Left lobe of liver (tissue), 2 donors: ENCODE data around the gene CECR2. TPM values are rescaled to one million over a fixed set of nuclear protein-coding genes. Genes with fewer than 3 reads are reported as not detected.
"Not testable (repeated sequence)": the region's sequence is repeated elsewhere in the genome, so short reads cannot be mapped to it uniquely, and the experiment has no call there.

Experiments used
- ATAC-seq: fragments of 200-7000 bp; cut with Tn5 transposase; one replicate; pipeline ENCODE4 v1.9.1; 2020; ENCODE audit warnings: mild to moderate bottlenecking, moderate library complexity
- DNase-seq: peaks from one replicate; pipeline ENCODE4 v3.0.0-alpha.2; 2020; ENCODE audit warnings: low spot score
- total RNA-seq: library from RNA; stranded (reverse); gene quantifications from one replicate; pipeline ENCODE4 v1.2.1, GENCODE V29; 2021
- donor health status: DM: no; HTN: no; CAD: no; lungs with moderate emphysema.
- donor health status: DM: no; HTN: yes; CAD: no.

CECR2 gene
- total RNA-seq, 1 donor from 2014 or later = 12.0 TPM

DNA sequence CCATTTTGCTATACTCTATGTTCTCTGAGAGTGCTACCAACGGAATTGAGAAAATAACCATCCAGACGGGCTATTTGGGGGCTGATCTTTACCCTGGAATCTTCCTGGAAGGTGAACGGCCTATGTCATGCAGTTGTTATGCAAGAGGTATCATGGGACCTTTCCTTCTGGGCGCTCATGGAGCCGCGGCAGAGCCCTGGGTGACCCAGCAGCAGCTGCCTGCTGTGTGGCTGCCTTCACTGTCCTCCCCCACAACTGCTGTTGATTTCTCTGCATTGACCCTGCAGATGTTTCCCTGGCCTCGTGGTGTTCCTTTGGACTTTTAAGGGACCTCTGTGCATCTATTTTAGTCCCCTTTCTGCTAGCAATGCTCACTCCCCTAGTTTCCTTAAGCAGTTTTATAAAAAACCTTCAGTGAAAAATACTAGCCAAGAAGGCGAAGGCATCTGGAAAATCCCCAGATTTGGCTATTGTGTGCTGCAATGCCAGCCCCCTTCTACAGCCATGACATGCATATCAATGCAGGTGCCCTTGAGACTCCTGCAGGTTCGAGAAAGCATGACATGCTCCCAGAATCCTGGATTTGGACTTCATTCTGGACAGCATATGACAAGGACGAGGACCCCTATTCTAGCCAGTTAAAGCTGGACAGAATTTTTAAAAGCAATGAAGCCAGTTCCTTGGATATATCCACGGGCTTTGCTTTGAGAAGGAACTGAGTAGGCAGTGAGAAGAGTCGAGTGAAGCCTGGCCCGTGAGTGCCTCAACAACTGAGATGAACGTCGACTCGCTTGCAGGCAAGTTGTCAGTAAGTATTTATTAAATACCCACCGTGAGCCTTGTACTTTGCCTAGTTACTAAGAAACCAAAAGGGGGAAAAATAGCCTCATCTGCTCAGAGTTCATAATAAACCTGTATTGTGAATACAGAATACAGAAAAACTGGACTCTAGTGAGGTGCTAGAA is 193.9 kb downstream of the CECR2 start, which contains the start of gene SLC25A18:
TSS of gene SLC25A18 (plus strand) at position 593 of the 965 bp plus-strand sequence. CDS start 16,447 bp downstream, outside the sequence.
- ATAC-seq = peak; percentile 82

DNA sequence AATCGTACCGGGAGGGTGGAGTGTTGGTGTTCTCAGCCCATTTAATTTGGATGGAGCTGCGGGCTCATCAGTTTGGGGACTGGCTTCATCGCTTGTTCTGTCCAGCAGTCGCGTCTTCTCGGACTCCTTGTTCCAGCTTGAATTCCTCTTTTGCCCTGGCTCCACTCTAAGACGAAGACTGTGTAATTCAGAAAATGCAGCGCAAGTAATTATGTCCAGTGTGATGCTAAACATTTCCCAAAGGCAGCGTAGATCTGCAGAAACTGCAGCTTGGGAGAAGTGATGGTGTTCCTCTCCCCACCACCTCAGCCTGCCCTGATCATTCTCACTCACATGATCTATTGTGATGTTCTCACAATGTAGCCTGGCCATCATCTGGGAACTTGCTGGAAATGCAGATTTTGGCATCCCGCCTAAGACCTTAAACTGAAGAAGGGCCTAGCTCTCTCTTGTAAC is 194.7 kb downstream of the CECR2 start:
- ATAC-seq (no peak), DNase-seq (no peak)

More for the DNA sequence above, 193.9 kb downstream of the CECR2 start, which contains the start of gene SLC25A18:
- DNase-seq = peak; percentile 88

DNA sequence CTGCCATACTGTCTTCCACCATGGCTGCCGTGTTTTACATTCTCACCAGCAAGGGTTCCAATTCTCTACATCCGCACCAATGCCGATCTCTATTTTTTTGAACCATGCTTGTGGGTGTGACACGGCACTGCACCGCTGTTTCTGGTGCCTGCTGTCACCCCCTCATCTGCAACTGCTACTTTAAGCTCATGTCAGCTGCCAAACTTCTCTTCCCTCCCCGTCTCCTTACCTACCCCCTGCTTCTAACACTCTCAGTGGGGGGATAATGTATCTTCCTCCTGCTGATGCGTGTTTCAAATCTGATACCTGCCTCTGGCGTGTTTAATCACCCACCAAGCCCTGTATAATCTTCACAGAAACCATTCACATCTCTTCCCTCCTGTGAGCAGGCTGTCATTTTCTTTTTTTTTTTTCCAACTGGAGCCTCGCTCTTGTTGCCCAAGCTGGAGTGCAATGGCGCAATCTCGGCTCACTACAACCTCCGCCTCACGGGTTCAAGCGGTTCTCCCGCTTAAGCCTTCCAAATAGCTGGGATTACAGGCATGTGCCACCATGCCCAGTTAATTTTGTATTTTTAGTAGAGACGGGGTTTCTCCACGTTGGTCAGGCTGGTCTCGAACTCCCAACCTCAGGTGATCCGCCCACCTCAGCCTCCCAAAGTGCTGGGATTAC is 196.9 kb downstream of the CECR2 start:
- peak; percentile 65 for DNase-seq
- not testable (repeated sequence) for ATAC-seq

DNA sequence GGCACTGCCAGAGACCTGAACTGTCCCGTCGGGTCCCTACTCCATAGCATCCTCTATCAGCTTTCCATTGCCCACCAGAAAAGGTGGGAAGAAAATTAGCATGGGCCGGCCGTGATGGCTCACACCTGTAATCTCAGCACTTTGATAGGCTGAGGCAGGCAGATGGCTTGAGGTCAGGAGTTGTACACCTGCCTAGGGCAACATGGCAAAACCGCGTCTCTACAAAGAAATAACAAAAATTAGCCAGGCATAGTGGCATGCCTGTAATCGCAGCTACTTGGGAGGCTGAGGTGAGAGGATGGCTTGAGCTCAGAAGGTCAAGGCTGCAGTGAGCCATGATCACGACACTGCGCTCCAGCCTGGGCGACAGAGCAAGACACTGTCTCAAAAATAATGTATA is 197.5 kb downstream of the CECR2 start:
- no peak for ATAC-seq
- no peak for DNase-seq

DNA sequence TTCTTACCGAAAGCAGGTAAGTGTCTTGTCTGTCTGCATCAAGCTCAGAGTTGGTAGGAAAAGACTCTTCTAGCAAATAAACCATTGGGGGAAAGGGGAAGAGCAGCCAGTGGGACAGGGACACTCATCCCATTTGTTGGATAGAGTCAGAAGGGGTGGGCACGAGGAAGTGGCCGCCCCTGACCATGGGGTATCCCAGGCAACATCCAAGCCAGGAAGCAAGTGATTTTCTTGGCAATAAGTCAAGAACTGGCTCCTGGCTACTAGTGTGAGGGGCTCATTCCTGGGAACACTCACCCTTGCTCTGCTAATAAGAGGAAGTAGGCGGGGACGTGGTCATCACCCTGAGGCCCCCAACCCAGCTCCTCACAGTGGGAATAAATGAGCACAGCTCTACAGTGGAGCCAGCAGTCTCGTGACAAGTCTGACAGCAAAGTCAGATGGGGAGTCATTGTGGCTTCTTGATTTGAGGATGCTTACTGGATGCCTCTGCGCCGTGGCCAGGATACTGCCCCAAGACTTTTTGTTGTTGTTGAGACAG is 200.8 kb downstream of the CECR2 start:
- DNase-seq (peak; percentile 67), ATAC-seq (peak; percentile 43)

DNA sequence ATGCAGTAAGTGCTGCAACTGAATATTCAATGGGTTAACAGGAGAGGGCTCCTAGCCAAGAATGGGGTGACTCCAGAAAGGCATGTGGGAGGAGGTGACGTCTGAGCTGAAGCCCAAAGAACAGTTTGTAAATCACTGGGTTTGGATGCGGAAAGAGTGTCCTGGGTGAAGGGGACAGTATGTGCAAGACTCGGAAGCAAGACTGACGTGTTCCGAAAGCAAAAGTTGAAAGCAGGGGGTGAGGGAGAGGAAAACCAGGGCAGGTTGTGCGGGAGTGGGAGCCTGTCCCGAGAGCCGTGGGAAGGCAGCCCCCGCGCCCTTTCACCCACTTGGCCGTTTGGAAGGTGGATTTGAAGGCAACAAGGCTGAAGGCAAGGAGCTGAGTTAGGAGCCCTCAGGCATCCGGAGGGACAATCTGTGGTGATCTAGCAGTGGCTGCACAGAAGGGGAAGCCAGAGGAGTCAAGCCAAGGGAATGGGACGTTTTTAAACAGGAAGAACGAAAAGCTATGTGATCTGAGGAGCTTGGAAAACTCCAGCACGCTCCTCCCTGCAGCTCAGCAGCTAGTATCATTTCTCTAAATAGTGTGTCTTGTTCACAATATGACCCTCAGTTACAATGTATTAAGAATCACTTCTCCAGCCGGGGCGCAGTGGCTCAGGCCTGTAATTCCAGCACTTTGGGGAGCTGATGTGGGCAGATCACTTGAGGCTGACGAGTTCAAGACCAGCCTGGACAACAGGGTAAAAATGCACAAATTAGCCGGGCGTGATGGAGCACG is 201.8 kb downstream of the CECR2 start:
- peak; percentile 65 for ATAC-seq
- DNase-seq = peak; percentile 87

DNA sequence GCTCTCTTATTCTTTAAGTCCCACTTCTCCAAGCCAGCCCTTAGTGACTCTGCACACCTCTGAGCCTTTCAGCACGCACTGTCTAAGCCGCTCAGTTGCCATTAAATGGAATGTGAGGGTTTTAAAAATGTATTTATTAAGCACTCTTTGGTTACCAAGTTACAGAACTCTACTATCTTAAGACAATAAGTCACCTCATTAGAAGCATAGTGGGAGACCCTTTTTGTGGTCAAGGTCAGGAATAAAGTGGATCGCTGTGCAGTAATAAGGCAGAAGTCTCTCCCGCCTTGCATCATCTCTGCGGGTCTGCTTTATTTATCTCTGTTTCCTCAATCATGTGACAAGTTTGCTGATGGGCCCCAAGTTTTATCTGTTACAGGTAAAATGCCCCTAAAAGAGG is 205.9 kb downstream of the CECR2 start:
- no peak for ATAC-seq

DNA sequence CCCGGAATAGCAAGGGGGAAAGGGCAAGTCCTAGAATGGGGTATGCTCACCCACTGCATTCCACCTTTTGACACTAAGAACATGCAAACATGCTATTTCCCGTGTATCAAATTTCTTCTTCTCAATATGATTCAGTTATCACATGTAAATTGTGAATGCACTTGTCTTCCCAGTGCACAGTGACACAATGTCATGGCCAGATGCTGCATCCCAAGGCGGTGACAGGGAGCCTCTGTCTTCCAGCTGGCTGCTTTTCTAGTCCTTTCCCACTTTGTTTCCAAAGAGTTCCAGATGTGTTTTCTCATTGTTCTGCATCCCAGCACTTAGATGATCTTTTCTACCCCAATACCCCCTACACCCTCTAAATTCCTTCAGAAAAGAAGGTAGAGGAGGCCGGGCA is 206.4 kb downstream of the CECR2 start:
- DNase-seq (no peak), ATAC-seq (no peak)

More for the DNA sequence above, 205.9 kb downstream of the CECR2 start:
- no peak for DNase-seq

DNA sequence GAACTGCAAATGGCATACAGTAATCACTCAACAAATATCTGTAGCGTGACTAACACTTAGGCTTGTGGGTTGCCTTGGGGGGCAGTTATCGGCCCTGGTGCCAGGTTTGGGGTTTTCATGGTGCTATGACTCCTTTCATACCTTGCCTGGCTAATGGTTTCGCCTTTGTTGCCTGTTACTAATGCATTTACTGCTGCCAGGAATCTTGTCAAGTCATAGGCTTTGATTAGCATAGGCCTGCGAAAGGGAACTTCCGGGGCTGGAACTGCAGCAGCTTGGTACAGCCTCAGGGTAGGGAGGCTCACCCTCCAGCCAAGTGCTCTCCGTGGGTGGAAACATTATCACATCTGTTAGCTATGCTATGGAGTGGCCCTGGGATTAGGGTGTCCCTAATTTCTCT is 207.2 kb downstream of the CECR2 start:
- DNase-seq = no peak
- ATAC-seq = no peak

DNA sequence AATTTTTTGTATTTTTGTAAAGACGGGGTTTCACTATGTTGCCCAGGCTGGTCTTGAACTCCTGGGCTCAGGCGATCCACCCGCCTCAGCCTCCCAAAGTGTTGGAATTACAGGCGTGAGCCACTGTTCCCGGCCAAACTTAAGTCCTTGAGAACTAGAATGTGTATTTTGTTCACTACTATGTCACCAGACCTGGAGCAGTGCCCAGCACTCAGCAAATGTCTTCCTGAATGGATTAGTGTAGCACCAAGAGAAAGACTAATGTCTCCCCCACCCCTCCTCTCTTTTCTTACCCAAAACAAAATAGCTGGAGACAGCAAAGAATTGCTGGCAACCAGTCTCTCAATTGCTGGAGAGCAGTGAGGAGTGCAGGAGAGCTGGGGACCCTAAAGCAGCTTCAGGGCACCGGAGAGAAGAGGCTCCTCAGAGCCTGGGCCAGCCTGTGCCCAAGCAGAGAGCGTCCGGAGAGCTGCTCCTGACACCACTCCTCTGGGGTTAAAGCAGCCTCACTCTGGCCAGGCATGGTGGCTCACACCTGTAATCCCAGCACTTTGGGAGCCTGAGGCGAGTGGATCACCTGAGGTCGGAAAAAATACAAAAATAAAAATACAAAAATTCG is 209.0 kb downstream of the CECR2 start:
- peak; percentile 77 for DNase-seq
- peak; percentile 54 for ATAC-seq

DNA sequence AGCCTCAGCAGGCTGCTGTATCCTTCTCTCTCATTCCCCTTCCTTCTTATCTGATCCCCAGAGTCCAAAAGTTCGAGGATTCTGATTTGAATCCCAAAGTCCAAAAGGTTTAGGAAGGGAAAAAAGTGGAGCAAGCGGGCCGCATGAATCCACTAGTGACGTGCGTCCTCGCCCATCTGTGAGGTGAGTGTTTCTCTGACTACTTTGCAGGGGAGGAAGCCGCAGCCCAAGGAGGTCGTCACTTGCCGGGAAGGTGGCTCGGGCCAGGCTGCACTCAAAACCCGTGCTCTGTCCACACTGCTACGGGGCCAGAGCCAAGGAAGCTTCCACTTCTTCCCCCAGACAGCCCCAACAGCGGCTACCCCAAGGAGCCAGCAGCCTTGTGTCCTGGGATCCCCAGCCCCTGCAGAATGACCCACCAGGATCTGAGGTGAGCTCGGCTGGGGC is 210.3 kb downstream of the CECR2 start:
- DNase-seq (peak; percentile 64), ATAC-seq (peak; percentile 50)

DNA sequence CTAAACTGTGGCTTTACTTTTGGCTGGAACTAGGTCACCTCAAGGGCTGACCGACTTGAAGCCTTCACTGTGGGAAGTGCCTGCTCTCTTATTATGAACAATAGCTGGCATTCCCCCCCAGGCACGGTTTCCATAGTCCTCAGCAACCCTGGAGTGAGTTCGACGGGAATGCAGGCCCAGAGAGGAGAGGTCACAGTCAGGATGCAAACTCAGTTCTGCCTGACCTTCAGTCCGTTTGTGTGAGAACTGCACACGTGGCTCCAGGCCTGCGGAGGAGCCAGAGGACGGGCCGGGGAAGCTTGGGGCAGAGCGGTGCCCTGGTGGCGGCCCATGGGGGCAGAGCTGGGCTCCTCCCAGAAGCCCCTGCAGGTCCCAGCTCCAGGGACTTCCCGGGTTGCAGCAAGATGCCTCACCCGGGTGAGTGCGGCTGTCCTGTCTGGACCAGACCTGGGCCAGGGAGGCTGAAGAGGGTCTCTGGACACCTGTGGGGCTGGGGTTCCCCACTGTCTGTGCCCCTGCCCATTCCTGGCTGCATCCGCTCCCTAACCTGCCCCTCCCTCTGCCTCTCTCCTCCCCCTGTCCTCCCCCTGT is 211.3 kb downstream of the CECR2 start:
- DNase-seq = peak; percentile 73
- peak; percentile 80 for ATAC-seq

DNA sequence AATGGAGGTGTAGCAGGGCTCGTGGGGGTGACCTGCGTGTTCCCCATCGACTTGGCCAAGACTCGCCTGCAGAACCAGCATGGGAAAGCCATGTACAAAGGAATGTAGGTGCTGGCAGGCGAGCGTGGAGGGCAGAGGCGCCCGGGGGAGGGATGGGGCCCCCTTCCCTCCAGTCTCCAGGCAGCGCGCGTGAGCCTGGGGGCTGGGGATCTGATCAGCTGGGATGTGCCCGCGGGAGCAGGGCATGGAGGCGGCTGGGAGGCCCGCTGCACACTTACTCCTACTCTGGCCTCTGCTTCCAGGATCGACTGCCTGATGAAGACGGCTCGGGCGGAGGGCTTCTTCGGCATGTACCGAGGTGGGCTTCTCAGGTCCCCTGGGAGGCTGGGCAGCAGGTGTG is 211.8 kb downstream of the CECR2 start:
- DNase-seq (no peak), ATAC-seq (no peak)

DNA sequence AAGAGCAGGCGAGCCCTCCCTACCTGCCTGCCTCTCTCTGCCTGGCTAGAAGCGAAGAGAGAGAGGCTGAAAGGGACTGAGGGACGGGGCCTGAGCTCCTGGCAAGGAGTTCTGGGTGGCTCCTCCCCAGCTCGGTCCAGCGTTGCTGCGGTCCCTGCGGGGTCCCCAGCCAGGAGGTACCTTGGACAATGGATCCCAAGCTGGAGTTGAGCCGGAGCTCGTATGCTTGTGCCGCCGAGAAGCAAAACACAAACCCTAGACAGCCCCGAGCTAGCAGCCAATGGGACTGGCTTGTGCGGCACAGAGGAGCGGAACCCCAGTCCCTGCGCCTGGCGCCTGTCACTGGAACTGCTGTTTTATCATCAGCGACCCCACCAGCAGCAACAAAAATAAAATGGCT is 212.4 kb downstream of the CECR2 start:
- DNase-seq (no peak), ATAC-seq (no peak)

DNA sequence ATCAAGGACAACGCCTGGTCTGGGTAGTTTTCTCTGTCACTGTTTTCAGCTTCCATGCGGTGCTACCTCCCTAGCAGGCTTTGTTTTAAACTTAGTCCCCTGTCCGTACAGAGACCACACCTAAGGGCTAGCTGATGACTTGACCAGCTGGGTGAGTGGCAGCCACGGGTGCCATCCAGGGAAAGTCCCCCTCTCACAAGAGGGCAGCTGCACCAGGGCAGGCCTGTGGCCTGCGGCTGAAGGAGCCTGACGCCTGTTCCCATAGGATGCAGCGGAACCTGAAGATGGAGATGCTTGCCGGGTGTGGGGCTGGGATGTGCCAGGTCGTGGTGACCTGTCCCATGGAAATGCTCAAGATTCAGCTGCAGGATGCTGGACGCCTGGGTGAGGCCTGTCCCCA is 213.9 kb downstream of the CECR2 start:
- ATAC-seq (no peak), DNase-seq (no peak)

DNA sequence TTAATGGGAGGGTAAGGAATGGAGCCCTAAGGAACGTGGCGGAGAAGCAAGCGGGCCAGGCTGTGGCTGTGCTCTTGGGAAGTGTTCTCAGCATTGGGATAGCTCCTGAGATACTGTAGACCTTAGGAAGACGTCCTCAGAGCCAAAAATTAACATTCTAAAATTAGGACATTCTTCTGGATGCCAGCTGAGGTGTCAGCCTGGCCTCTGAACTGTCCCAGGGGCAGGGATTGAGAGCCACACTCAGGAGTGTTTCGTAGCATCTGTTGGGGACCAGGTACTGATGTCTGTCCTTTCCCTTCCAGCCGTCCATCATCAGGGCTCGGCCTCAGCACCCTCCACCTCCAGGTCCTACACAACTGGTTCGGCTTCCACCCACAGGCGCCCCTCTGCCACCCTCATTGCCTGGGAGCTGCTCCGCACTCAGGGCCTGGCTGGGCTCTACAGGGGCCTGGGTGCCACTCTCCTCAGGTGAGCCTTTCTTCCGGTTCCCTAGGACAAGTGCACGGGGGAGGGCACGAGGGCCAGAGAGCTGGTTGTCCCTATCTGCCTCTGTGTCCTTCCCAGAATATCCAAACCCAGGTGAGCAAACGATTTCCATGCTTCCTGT is 217.7 kb downstream of the CECR2 start:
- DNase-seq (no peak), ATAC-seq (no peak)

DNA sequence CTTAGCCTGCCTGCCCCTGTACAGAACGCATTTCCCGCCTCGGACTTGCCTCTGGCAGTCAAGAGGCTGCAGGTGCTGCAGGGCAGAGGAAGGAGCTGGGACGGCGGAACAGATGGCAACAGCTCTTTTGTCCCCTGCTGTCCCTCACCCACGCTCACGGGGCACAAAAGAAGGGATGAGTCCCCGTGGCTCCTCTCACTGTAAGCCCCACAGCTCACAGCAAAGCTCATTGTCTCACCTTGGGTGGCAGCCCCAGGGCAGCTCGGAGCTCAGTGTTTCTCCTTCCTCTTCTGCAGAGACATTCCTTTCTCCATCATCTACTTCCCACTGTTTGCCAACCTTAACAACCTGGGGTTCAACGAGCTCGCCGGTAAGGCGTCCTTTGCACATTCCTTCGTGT is 218.4 kb downstream of the CECR2 start:
- ATAC-seq (no peak), DNase-seq (no peak)

DNA sequence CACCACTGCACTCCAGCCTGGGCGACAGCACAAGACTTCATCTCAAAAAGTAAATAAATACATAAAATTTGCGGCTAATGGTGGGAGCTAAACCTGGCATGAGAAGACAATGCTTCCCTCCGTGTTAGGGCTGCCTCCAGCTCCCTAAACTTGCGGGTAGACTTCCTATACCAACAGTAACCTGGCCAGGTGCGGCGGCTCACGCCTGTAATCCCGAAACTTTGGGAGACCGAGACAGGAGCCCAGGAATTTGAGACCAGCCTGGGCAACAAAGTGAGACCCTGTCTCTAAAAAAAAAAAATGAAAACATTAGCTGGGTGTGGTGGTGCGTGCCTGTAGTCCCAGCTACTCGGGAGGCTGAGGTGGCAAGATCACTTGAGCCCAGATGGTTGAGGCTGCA is 219.3 kb downstream of the CECR2 start:
- DNase-seq (no peak), ATAC-seq (no peak)

DNA sequence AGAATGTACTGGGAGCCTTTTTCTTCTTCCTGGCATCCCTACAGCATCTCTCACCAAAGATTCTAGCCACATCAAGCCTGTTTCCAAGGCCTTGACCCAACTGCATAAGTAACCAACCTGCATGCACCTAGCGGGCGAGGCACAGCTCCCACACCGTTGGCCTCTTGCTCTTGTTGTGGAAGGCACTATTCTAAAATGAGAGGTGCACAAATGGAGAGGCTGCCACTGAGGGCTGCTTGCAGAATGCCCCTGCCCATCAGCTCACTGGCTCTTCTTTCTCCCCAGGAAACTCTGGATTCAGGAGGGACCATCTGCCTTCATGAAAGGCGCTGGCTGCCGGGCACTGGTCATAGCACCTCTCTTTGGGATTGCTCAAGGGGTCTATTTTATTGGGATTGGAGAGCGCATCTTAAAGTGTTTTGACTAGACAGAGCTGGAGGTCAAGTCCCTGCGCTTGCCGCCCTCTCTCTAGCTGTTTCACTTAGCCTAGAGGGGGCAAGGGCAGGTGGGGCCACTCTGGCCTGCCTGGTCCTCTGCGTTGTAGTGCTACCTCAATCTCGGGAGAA is 220.6 kb downstream of the CECR2 start:
- no peak for DNase-seq
- no peak for ATAC-seq
